ENCODE measurements around the gene PPP1R37.

DNA sequence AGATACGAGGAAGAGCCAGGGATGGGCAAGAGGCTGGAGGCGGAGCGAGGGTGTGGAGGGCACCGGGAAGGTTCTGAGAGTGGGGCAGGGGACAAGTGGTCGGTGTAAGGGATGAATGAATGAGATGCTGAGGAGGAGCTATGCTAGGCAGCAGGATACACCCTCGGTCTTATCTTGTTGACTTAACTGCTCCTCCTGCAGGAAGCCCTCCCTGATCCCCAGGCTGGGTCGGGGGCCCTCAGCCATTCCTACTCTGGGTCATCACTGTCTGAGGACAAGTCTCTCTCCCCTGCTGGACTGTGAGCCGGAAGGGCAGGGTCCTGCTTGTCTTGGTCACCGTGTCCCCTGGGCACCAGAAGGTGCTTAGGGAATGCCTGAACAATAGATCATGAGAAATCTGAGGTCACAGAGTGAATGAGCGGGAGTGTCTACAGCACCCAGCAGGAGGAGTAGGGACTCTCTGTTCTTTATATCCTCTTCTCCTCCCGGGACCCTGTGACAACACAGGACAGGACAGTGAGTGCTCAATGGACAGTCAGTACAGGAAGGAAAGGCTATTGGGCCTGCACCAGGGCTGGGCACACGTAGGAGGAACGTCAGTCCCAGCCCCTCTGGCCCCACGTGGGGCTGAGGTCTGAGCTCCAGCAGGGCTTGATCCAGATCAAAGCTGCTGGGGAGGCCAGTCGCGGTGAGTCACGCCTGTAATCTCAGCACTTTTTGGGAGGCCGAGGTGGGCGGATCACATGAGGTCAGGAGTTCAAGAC, 61.3 kb downstream of the PPP1R37 start:
- TF ChIP-seq, protein P1, sequence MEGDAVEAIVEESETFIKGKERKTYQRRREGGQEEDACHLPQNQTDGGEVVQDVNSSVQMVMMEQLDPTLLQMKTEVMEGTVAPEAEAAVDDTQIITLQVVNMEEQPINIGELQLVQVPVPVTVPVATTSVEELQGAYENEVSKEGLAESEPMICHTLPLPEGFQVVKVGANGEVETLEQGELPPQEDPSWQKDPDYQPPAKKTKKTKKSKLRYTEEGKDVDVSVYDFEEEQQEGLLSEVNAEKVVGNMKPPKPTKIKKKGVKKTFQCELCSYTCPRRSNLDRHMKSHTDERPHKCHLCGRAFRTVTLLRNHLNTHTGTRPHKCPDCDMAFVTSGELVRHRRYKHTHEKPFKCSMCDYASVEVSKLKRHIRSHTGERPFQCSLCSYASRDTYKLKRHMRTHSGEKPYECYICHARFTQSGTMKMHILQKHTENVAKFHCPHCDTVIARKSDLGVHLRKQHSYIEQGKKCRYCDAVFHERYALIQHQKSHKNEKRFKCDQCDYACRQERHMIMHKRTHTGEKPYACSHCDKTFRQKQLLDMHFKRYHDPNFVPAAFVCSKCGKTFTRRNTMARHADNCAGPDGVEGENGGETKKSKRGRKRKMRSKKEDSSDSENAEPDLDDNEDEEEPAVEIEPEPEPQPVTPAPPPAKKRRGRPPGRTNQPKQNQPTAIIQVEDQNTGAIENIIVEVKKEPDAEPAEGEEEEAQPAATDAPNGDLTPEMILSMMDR (IDR thresholded peaks at IDR 0.05; ENCODE audit: poor library complexity) = no peak
- no peak for TF ChIP-seq EZH2 (IDR thresholded peaks at IDR 0.05; ENCODE audit: borderline replicate concordance)
